GM21529 (cell line): ENCODE measurements around the gene TBC1D2.

Experiments used
- ATAC-seq: cut with Tn5 transposase; IDR thresholded peaks from one replicate; pipeline ENCODE4 v1.9.1; 2021; ENCODE audit not compliant: unreplicated experiment

The TBC1D2 gene

GRCh38 chr9:98219364-98219716, 36.1 kb downstream of the TBC1D2 start:
- ATAC-seq, result no peak

GRCh38 chr9:98218562-98219363, 36.7 kb downstream of the TBC1D2 start:
- no peak for ATAC-seq

- ATAC-seq, result no peak
These were observed 38.2 kb downstream of the TBC1D2 start for GRCh38 chr9:98217255-98217654.

DNA sequence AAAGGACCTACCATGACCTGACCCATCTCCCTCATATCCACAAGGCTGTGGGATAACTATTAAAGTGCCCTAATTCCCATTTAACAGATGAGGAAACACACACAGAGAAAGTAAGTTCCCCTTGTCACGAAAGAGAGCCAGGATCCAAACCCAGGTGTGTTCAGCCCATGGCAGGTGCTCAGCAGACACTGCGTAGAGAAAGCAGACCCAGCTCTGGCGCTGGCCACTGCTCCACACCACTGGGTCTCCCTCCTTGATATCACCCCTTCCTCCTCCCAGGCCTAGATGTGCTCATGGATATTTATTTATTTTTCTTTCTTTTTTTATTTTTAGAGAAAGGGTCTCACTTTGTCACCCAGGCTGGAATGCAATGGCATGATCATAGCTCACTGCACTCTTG, 39.1 kb downstream of the TBC1D2 start:
- no peak for ATAC-seq

- ATAC-seq, result no peak
These were observed 39.6 kb downstream of the TBC1D2 start for GRCh38 chr9:98215821-98216220.

GRCh38 chr9:98215271-98215670, 40.2 kb downstream of the TBC1D2 start:
- ATAC-seq, result no peak

DNA sequence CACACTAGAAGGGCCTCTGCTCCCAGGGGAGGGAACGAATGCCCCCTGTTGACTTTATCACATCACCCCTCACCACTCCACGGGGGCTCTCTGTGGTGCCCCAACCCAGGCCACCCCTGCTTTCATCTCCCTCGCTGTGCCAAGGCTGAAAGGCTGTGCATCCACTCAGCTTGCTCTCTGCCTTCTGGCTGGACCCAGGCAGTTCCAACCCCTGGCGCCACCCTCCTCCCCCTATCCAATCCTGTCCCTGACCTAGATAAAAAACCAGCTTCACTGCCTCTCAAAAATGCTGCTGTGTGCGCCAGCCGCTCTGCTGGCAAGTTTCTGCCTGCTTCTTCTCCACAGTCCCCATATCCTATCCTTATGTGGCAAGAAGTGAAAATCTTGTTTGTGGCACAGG, 40.6 kb downstream of the TBC1D2 start:
- no peak for ATAC-seq

DNA sequence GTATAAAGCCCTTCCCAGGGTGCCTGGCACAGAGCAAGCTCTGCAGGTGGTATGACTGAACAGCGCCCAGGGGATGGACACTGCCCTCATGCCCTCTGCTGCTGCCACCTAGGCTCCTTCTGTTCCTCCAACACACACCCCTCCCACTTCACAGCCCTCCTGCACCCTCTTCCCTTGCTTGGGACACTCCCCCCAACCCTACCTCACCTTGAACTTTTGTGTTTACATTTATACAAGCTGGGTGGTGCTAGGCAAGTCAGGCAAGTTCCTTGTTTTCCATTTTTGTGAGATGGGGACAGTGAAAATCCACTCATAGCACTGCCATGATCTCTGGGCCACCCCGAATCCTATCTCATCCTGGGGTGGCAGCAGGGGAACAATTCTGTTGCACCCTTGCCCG, 44.2 kb downstream of the TBC1D2 start:
- no peak for ATAC-seq

- no peak for ATAC-seq
These were observed 45.0 kb downstream of the TBC1D2 start for GRCh38 chr9:98210435-98210834.

DNA sequence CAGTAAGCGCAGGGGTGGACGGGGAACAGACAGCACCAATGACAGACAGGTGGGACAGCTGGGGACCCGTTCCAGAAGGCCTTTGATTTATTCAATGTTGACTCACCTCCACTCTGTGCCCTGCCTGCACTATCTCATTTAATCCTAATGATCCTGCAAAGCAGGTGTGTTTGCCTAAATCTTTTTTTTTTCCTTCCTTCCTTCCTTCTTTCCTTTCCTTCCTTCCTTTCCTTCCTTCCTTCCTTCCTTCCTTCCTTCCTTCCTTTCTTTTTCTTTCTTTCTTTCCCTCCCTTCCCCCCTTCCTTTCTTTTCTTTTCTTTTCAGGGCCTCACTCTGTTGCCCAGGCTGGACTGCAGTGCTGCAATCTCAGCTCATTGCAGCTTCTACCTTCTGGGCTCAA, 45.9 kb downstream of the TBC1D2 start:
- ATAC-seq, result no peak

DNA sequence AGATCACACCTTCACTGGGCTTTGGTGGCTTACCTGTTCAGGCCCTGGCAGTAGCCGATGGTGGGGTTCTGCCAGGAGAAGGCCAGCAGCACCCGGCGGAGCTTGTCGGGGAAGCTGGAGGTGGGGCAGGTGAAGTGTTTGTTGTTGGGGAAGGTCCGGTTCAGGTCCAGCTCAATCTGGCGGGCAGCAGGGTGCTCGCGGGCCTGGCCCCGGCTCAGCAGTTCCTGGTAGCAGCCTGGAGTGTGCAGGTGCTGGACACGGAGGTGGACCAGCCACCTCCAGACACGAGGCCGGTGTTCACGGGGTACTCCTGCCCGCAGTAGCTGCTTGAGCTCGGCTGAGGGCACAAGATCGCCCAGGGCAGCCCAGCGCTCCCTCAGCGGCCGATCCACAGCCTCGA, 46.8 kb downstream of the TBC1D2 start:
- ATAC-seq, result no peak

GRCh38 chr9:98207606-98208005, 47.8 kb downstream of the TBC1D2 start:
- no peak for ATAC-seq

DNA sequence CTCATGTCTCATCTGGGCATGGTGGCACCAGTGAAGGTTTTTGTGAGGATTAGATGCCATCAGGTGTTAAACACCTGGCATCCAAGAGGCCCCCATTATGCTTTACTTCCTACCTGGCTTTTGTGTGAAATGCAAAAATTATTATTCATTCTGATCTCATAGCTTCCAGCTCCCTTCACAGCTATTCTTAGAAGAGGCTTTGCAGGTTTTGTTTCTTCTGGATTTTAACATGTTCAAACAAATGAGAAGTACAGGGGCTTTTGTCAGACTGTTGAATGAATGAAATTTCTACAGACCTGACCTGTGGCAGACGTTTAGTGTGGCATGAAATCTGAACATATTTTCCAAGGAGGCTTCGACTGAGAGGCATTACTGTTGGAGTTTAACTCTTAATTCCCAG, 48.7 kb downstream of the TBC1D2 start:
- ATAC-seq, result no peak

GRCh38 chr9:98204692-98205091, 50.8 kb downstream of the TBC1D2 start:
- no peak for ATAC-seq

- no peak for ATAC-seq
These were observed 52.3 kb downstream of the TBC1D2 start for GRCh38 chr9:98203153-98203552.

GRCh38 chr9:98202252-98202651, 53.2 kb downstream of the TBC1D2 start:
- ATAC-seq, result no peak

GRCh38 chr9:98201749-98202148, 53.7 kb downstream of the TBC1D2 start:
- ATAC-seq, result no peak

GRCh38 chr9:98201102-98201501, 54.3 kb downstream of the TBC1D2 start:
- ATAC-seq, result no peak

DNA sequence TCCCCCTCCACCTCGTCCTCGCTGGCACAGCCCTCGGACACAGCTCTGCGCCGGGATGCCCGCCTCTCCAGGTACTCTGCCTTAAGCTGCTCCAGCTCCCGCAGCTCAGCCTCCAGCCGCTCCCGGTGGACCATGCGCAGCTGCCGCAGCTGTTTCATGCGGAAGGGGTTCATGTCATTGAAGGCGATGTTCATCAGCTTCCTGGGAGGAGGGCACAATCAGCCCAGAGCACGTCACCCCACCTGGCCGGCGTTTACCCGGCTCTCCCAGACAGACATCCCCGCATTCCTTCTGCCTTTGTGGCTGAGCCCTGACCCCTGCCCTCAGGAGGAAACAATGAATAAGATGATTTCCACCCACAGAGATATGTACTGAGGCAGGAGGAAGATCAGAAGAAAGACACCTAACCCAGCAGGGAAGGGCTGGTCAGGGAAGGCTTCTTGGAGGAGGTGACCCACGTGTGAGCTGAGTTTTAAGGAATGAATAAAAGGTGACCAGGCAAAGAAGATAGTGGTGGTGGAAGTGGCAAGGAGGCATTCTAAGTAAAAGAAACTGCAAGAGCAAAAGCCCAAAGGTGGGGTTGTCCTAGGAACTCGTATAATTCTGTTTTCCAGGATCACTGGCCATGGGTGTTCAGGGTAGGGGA, 55.9 kb downstream of the TBC1D2 start:
- no peak for ATAC-seq

DNA sequence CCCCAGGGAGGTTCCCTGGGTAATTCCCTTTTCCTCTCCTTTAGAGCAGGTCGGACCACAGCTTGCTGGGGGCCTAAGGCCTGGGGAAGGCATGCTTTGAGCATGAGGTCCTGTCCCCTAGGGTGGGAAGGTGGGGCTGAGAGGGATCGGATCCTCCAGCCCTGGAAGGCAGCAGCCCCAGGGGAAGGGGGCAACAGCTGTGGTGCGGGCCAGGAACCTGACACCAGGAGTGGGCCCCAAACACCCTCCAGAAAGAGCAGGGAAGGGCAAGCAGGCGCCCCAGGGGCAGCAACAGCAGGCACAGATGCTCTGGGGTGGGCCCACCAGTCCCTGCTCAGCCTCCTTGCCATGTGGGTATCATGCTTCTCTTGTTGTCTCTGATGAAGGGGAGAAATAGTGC, 59.8 kb downstream of the TBC1D2 start:
- no peak for ATAC-seq

DNA sequence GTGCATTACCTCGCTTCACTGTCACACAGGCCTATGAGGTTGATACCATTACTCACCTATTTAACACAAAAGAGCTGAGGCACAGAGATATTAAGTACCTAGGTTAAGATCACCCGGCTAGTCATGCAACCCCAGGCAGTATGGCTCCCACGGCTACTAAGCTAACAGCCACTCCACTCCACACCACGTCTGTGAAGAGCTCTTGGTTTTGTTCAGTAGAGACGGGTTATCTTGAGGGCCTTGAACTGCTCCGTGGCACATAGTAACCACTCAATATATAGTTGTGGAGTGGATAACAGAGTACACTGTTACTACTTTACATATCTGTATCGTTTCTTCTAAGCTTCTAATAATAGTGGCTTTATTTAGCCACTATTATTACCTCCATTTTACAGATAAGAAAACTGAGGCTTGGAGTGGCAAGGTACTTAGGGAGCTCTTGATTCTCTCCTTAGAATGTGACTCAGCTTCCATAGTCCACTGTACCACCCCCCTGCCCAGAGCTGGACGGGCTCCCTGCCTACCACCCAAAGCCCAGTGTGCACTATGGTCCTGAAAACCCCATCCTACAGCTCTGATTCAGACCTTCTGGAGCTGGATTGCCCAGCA, 62.0 kb downstream of the TBC1D2 start:
- ATAC-seq, result no peak
